Gastrocnemius medialis (tissue), 4 donors: ENCODE results near the gene HSPB3. TPM values are rescaled to one million over a fixed set of nuclear protein-coding genes. Genes with fewer than 3 reads are reported as not detected.
A peak's percentile ranks its signal among the peaks of the same experiment; 100 is the strongest.

Source experiments
- ATAC-seq, 2 donors: fragments of 150-250 bp; one replicate each; pipeline ENCODE4 v1.9.1; 2016
- DNase-seq, 2 donors: peaks; one replicate each; pipeline ENCODE4 v3.0.0-alpha.2; 2019
- H3K27ac ChIP-seq, 4 donors: fragments of 200-600 bp; sonication (generic); 1 replicate in 1 of 4; 2 replicates in 3 of 4; pipeline ENCODE4 v1.5.1; 2016 to 2018; ENCODE audit warnings: mild to moderate bottlenecking in 2 of 4, moderate library complexity in 1 of 4
- H3K27me3 ChIP-seq, 3 donors: fragments of 200-600 bp; sonication (generic) in 2 of 3; 1 replicate in 1 of 3; 2 replicates in 2 of 3; pipeline versions ENCODE4 v1.5.1 to v1.6.0; 2016 to 2019; ENCODE audit warnings: mild to moderate bottlenecking in 1 of 3, moderate library complexity in 1 of 3
- H3K36me3 ChIP-seq, 2 donors: fragments of 200-600 bp; sonication (generic) in 1 of 2; one replicate each; pipeline ENCODE4 v1.5.1; 2017 to 2018
- H3K4me1 ChIP-seq, 2 donors: fragments of 200-600 bp; sonication (generic) in 1 of 2; one replicate each; pipeline ENCODE4 v1.5.1; 2016 to 2017; ENCODE audit warnings: mild to moderate bottlenecking in 2 of 2
- H3K4me3 ChIP-seq, 4 donors: fragments of 200-600 bp; sonication (generic) in 3 of 4; 1 replicate in 1 of 4; 2 replicates in 3 of 4; pipeline ENCODE4 v1.5.1; 2016 to 2019; ENCODE audit warnings: mild to moderate bottlenecking in 2 of 4
- H3K9me3 ChIP-seq, 3 donors: fragments of 200-600 bp; sonication (generic) in 2 of 3; 1 replicate in 1 of 3; 2 replicates in 2 of 3; pipeline ENCODE4 v1.5.1; 2016 to 2019
- CTCF ChIP-seq, 5 experiments: fragments of 450-650 bp in 3 of 5; fragments of 200-600 bp in 2 of 5; sonication (generic) in 2 of 5; IDR thresholded peaks in 4 of 5; conservative IDR thresholded peaks in 1 of 5; 1 replicate in 4 of 5; 2 replicates in 1 of 5; pipeline ENCODE4 v1.5.1; 2016 to 2019; ENCODE audit warnings: antibody characterized with exemption in 5 of 5, mild to moderate bottlenecking in 3 of 5, moderate library complexity in 3 of 5
- POLR2A ChIP-seq, 2 donors: fragments of 450-650 bp; IDR thresholded peaks; one replicate each; pipeline ENCODE4 v1.6.1; 2017; ENCODE audit warnings: antibody characterized with exemption in 2 of 2, mild to moderate bottlenecking in 2 of 2, moderate library complexity in 2 of 2
- in situ Hi-C, 4 donors: fragments of 200-750 bp; cut with MboI; loops; one replicate each; pipeline versions ENCODE4 v1.15.0 to v1.8.0; 2017; ENCODE audit warnings: low sequenced_read_pairs in 4 of 4
- intact Hi-C: fragments of 100-400 bp; cut with DNase I; formaldehyde crosslinking; loops from one replicate; pipeline ENCODE4 v1.15.1; 2023; ENCODE audit warnings: low total_unique reads
- total RNA-seq, 4 donors: library from RNA; depleted of rRNA; stranded (reverse); fragments of >200 nt; gene quantifications; one replicate each; pipeline versions ENCODE4 v1.1.0 to v1.2.3, GENCODE V29; 2016

The HSPB3 gene
- 100 to 1,000 TPM in 3 of 4 donors, 10 to 100 TPM in 1; 68.1 to 510 (median 204) TPM for total RNA-seq

GRCh38 chr5:54455413-54456157 is at the start of gene HSPB3:
TSS of gene HSPB3 (plus strand) at chr5:54455699. CDS start at chr5:54455790, 91 bp downstream.
- TF ChIP-seq CTCF (IDR thresholded peaks at IDR 0.05 in 4 of 5, conservative IDR thresholded peaks at IDR 0.05 in 1 of 5) (peak in 1 of 5 experiments; percentile 9), POLR2A (IDR thresholded peaks at IDR 0.05) (peak; percentile 93 to 97)
- intact Hi-C loops (loop anchor here (2.0 kb wide), 2 partner anchors 29 to 1655 kb away; no protein-coding TSS in a partner anchor), in situ Hi-C loops (no loop called here)
- peaks cover 25 to 26% of the 10 kb centered on the region in 2 donors for H3K4me1 ChIP-seq
- H3K27ac ChIP-seq, result peak within 1 kb of the TSS; percentile 86 to 89 (median 86)
- H3K4me3 ChIP-seq, result peak within 1 kb of the TSS; percentile 56 to 61 (median 58)
- no peaks in the 10 kb centered on the region for H3K9me3 ChIP-seq
- no peaks in the 10 kb centered on the region for H3K27me3 ChIP-seq
- ATAC-seq (peak; percentile 79 to 90), DNase-seq (peak; percentile 78 to 81)
- H3K36me3 ChIP-seq, result no peaks in the 10 kb centered on the region

GRCh38 chr5:54411176-54411575 is 44.3 kb upstream of the HSPB3 start:
- in situ Hi-C loops, result loop anchor here in 2 of 4 donors (10.0 kb wide), 1 partner anchor 156 kb away; no protein-coding TSS in a partner anchor
- intact Hi-C loops, result no loop called here
- TF ChIP-seq CTCF (IDR thresholded peaks at IDR 0.05 in 4 of 5, conservative IDR thresholded peaks at IDR 0.05 in 1 of 5), result no peak
- no peak for TF ChIP-seq POLR2A (IDR thresholded peaks at IDR 0.05)

GRCh38 chr5:54412913-54413312 is 42.6 kb upstream of the HSPB3 start:
- Histone ChIP-seq H3K4me3 (no peak overlapping the region), H3K27ac (no peak overlapping the region), H3K27me3 (no peaks in the 10 kb centered on the region), H3K9me3 (no peaks in the 10 kb centered on the region), H3K4me1 (no peaks in the 10 kb centered on the region), H3K36me3 (no peaks in the 10 kb centered on the region)
- in situ Hi-C loops, result loop anchor here in 2 of 4 donors (10.0 kb wide), 1 partner anchor 158 kb away; no protein-coding TSS in a partner anchor
- intact Hi-C loops, result no loop called here
- no peak for ATAC-seq
- no peak for TF ChIP-seq POLR2A (IDR thresholded peaks at IDR 0.05)
- TF ChIP-seq CTCF (IDR thresholded peaks at IDR 0.05 in 4 of 5, conservative IDR thresholded peaks at IDR 0.05 in 1 of 5), result no peak
- no peak for DNase-seq

More at GRCh38 chr5:54411176-54411575, 44.3 kb upstream of the HSPB3 start:
- no peaks in the 10 kb centered on the region for H3K9me3 ChIP-seq
- ATAC-seq (no peak), DNase-seq (no peak)
- H3K27me3 ChIP-seq, result no peaks in the 10 kb centered on the region
- H3K27ac ChIP-seq, result no peak overlapping the region
- no peak overlapping the region for H3K4me3 ChIP-seq
- no peaks in the 10 kb centered on the region for H3K36me3 ChIP-seq
- H3K4me1 ChIP-seq, result no peaks in the 10 kb centered on the region

GRCh38 chr5:54415147-54415546 is 40.4 kb upstream of the HSPB3 start:
- DNase-seq, result no peak
- Histone ChIP-seq H3K27me3 (no peaks in the 10 kb centered on the region), H3K4me1 (no peaks in the 10 kb centered on the region), H3K9me3 (no peaks in the 10 kb centered on the region), H3K36me3 (no peaks in the 10 kb centered on the region), H3K4me3 (no peak overlapping the region), H3K27ac (no peak overlapping the region)
- no peak for TF ChIP-seq POLR2A (IDR thresholded peaks at IDR 0.05)
- TF ChIP-seq CTCF (IDR thresholded peaks at IDR 0.05 in 4 of 5, conservative IDR thresholded peaks at IDR 0.05 in 1 of 5), result no peak
- ATAC-seq, result no peak
- intact Hi-C loops (no loop called here), in situ Hi-C loops (loop anchor here in 2 of 4 donors (10.0 kb wide), 1 partner anchor 160 kb away; no protein-coding TSS in a partner anchor)
